T-helper 22 cell (primary cell): Measurements from ENCODE around the gene ULK4.

Experiments used
- DNase-seq: peaks from one replicate; pipeline ENCODE4 v3.0.0-alpha.2; 2020; ENCODE audit warnings: low read depth

Gene ULK4

DNA sequence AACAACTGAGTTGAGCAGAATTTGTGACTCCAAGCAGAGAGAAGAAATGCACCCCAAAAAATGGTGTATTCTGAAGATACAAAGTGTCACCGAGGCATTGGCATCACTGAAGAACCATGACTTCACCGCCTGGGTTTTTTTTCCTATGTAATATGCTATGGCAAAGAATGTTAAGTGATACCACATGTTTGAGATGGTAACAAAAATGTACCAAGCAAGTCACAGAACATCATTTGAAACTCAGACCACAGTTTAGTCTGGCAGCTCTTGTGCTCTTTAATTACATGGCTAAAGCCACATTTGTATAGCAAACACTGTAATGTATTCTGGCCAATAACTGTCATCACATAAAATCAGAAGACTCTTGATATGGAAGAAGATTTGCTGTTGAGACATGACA is 323.5 kb downstream of the ULK4 start:
- DNase-seq, result no peak

DNA sequence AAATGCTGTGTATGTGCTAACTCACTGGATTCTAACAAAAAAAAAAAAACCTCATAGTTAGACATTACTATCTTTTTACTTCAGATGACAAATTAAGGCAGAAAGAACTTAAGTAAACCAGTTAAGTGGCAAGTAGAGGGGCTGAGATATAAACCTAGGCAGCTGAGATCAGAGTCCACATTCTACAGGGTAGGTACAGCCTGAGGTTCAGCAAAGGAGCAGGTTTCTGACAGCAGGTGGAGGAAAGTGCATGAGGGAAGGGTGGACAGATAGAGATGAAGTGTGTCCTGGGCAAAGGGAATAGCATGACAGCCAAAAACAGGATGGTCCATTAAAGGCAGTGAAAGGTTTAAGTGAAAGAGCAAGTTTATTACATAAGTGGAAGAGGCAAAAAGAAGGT is 329.2 kb downstream of the ULK4 start:
- DNase-seq, result no peak

DNA sequence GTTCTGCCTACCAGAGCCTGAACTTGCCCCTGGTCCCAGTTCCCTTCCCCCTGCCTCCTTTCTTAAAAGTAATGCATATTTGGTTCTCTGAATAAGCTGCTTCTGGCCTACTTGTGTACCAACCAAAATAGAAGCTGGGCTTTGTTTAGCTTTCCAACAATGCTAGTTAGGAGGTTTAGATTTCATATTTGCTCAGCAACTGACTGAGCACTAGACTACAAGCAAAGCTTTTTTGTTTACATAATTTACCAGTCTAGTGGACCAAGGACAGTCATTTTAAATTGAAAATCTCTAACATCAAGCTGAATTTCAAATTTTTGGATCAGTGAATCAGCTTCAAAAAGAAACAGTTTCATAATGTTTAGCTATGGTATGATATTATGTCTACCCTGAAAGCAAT is 331.2 kb downstream of the ULK4 start:
- no peak for DNase-seq

DNA sequence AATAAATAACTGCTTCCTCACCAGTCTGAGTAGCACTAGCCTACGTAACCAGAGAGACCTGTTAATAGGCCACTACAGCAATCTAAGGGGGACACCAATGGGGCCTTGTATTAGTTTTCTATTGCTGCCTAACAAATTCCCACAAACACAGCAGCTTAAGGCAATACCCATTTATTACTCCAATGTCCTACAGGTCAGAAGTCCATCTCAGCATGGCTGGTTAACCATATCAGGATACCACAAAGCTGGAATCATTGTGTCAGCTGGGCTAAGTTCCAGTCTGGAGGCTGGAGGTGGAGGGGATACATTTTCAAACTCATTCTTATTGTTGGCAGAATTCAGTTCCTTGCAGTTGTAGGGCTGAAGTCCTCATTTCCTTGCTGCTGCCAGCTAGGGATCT is 331.9 kb downstream of the ULK4 start:
- DNase-seq, result no peak

DNA sequence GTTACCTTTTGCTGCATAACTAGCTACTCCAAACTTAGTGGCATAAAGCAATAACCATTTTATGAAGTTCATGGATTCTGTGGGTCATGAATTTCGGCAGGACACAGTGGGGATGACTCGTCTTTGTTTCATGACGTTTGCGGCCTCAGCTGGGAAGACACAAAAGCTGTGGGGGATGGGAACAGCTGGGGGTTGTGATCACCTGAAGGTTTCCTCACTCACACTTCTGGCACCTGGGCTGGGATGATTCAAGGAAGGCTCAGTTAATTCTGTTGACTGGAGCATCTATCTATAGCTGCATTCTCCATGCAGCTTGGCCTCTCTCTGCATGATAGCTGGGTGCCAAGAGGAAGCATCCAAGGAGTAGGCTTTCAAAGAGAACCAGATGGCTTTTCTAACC is 332.8 kb downstream of the ULK4 start:
- DNase-seq, result no peak

DNA sequence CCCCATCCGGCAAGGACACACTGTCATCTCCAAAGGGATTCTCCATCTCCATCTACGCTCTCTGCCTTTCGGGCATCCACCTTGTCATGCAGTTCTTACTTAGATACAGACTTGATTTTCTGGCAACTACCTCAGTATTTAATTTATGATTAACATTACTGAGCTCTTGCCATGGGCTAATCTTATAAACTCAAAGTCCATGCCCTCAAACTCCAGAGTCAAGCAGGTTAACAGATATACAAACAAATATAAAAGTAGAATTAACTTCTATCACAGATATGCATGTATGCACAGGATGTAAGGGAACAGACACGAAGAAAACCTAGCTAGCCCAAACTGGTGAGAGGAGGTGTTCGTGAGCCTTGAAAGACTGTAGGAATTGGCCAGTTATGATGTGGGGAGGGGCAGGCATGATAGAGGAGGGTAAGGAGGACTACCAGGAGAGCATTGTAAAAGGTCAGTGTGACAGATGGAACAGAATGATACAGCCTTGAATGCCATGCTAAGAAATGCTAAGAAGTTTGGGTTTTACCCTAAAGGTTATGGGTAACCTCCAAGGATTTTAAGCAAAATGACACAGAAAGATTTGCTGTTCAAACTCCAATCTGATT is 334.3 kb downstream of the ULK4 start:
- DNase-seq, result no peak

DNA sequence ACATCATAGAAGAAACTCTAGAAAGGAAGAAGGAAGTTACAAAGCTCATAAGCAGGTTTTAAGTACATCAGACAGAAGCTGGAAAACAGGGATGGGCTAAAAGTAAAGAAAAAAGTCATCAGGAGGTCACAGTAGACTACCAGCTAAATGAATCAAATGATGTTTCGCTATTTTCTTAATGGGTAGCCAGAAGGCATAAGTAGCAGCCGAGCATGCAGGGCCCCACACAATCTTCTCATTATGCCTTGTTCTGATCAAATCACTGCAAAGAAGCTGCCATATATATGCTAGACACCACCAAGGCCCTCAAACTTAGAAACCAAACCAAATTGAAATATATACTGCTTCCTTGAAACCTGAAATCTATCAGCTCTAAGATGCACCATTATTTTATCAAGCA is 349.1 kb downstream of the ULK4 start:
- DNase-seq, result no peak

DNA sequence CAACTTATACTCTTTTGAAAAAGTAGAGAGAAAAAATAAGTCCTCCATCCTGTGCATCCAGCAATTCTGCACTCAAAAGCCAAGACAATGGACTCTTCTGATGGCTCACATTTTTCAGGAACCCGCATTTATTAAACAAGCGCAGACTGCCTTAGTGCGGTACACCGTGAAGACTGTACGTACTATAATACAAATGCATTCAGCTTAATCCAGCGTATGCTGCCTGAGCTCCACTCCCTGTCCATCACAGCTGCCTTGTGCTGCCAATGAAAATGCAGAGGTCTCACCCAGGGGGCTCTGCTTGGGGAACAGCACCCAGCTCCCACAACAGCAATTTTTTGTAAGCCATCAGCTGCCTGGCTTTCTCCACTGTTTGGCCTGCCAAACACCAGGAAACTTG is 350.9 kb downstream of the ULK4 start:
- no peak for DNase-seq

DNA sequence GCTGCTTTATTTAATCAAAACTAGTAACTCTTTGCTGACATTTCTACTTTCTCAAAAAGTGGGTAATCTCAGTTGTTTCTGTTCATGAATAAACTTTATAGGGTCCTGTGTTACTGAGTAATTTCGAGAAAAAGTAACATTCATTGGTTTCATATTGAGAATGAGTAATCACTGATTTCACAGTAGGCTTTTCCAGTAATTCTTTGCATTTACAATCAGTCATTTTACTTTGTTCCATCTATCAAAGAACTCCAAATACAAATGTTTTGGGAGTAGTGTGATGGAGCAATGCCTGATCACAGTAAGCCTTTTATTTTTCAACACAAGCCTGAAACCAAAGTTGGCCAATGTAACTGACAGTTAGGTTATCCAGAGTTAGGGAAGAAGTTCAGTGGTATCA is 353.6 kb downstream of the ULK4 start:
- DNase-seq, result no peak

DNA sequence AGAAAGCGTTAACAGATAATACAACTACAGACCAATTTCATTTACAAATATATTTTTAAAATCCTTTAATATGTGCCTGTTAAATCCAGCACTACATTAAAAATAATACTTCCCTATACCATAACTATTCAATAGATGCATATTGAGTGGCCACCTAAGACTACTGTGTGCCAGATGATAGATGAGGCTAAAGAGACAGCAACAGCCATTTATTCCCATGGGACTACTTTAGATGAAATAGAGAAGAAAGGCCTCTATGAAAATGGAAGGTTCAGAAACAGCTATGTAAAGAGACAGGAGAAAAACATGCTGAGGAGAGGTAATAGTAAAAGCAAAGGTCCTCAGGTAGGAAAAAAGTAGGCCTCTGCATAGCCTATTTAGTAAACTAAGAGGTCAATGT is 358.1 kb downstream of the ULK4 start:
- DNase-seq, result no peak

DNA sequence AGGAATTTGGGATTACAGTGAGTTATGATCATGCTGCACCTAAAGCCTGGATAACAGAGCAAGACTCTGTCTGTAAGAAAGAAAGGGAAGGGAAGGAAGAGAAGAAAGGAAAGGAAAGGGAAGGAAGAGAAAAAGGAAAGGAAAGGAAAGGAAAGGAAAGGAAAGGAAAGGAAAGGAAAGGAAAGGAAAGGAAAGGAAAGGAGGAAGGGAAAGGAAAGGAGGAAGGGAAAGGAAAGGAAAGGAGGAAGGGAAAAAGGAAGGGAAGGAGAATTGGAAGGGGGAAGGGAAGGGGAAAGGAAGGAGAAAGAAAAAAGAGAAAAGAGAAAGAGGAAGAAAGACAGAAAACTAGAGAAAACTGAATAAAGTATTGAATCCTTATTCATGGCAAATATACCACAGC is 359.8 kb downstream of the ULK4 start:
- DNase-seq, result no peak

DNA sequence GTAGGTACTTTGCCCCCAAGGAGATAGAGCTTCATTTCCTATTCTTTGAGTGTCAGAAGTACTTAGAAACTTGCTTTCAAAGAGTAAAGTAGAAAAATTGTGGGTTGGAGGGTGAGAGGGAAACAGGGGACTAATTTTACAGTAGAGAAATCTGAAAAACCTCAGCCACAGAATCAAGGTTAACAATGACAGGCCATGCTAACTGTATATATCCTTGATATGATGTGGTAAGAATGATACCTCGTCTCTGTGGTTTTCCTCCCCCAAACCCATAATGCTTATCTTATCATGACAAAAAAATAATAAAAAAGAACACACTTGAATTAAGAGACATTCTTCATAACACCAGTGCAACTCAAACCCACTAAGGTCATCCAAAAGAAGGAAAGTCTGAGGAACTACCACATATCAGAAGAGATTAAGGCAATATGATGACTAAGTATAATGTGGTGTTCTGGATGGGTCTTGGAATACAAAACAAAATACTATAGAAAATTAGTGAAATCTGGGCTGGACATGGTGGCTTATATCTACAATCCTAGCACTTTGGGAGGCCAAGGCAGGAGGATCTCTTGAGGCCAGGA is 360.4 kb downstream of the ULK4 start:
- no peak for DNase-seq

DNA sequence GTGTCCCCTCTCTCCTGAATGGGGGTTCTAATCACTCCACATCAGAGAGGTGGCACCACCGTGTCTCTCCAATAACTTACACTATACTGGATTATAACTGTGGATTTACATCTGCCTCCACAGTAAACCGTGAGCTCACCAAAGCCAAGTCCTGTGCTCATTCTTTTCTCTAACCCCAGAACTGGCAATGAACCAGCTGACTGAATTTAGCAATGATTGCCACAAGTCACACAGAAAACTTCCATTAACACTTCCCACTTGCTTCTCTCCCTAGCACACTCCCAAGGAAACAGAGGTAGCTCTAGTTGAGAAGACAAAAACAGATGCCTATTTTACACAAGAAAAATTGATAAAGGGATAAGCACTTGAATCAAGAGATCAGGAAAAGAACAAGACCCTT is 361.3 kb downstream of the ULK4 start:
- DNase-seq, result no peak

DNA sequence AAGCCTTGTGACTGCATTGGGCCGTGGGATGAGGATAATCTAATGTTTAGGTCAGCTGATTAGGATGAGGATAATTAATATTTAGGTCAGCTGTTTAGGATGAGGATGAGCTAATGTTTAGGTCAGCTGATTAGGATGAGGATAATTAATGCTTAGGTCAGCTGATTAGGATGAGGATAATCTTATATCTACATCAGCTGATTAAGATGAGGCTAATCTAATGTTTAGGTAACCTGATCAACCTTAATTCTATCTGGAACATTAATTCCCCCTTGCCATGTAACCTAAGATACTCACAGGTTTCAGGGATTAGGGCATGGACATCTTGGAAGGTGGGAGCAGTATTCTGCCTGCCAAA is 362.8 kb downstream of the ULK4 start:
- no peak for DNase-seq

DNA sequence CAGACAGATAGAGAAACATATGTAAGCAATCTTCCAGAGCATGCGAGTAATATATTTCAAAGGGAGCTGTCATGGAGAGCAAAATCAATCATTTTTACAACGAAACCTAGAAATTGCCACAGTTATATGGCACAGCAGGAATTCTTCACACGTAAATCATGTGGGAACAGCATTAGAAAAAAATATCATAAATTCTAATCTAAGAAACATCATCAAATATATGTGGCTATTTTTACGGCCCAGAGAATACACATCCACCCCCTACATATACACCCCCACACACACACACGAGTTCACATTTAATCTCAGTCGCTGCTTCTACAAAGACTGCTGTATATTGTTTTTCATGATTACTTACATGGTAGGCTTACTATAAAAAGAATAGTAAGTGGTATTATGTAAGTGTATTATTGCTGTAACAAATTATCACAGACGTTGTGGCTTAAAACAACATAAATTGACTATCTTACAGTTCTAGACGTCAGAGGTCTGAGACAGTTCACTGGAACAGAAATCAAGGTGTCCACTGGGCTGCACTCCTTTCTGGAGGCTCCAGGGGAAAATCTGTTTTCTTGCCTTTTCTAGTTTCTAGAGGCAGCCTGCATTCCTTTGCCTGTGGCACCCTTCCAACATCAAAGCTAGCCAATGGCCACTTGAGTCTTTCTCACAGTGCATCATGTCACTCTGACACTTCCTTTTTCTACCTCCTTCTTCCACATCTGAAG is 363.3 kb downstream of the ULK4 start:
- no peak for DNase-seq

DNA sequence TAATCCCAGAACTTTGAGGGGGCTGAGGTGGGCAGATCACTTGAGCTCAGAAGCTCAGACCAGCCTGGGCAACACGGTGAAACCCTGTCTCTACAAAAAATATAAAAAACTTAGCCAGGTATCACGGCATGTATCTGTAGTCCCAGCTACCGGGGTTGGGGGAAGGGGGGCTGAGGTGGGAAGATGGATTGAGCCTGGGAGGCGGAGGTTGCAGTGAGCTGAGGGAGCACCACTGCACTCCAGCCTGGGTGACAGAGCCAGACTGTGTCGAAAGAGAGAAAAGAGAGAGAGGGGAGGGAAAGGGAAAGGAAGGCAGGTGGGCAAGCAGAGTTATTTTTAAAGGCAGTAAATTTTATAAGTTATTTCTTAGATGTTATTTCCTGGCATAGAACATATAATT is 368.1 kb downstream of the ULK4 start:
- no peak for DNase-seq

DNA sequence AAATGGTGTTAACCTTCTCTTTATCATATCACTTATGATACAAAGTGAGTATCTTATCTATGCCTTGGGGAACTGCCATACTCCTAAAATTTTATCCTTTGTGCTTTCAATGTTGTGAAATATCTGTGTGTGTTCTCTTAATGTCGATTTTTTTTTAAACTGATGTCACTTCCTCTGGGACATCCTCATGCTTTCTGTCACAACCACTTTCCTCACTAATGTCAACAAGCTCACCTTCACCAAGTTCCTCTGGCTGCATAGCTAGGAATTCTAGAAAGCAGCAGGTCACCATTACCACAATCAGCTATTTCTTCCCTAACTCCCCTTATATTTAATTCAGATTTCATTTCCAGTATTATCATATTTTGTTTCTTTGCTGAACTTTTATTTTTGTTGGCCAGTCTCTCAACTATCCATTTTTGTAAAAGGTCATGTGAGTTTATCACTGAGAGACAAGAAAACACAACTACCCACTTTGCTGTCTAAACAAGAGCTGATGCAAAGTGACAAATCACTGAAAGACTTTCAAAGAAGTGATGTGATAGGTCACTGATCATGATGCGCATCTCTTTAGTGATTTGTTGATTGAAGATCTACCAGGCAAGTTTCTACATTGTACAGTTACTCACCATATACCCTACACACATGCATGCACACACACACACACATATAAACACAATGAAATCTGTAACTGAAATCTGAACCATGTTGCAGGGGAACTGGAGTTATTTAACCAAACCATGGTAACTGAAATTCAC is 369.0 kb downstream of the ULK4 start:
- DNase-seq, result no peak

DNA sequence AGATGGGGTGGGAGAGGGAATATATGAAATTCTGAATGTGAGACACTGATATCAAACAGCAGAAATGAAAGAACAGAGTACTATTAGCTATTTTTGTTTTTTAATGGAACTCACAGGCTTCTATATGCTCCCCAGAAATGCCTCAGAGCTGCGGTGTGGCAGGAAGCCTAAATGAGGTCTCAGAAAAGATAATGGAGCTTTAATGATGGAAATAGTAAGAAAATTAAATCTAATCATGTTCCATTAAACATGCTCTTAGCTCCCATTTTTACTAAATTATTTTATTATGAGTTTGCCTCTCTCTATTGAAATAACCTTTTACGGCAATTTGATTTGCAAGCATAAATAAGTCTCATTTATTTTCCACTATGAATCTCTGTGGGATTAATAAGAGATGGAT is 378.9 kb downstream of the ULK4 start:
- DNase-seq, result no peak

DNA sequence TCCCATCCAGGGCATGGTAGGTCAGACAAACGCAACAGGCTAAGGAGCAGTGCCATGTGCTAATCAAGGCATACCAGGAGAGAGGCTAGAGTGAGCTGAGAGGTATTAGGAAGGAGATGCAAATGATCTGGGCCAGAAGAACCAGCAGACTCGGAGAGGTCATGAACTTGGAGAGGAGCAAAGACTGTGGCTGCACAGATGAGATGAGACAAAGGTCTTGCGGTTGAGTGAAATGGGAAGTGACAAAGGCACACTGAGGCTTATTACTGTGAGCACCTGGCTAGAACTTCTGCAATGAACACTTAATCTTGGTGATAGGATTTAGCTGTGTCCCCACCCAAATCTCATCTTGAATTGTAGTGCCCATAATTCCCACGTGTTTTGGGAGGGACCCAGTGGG is 380.2 kb downstream of the ULK4 start:
- DNase-seq, result no peak

DNA sequence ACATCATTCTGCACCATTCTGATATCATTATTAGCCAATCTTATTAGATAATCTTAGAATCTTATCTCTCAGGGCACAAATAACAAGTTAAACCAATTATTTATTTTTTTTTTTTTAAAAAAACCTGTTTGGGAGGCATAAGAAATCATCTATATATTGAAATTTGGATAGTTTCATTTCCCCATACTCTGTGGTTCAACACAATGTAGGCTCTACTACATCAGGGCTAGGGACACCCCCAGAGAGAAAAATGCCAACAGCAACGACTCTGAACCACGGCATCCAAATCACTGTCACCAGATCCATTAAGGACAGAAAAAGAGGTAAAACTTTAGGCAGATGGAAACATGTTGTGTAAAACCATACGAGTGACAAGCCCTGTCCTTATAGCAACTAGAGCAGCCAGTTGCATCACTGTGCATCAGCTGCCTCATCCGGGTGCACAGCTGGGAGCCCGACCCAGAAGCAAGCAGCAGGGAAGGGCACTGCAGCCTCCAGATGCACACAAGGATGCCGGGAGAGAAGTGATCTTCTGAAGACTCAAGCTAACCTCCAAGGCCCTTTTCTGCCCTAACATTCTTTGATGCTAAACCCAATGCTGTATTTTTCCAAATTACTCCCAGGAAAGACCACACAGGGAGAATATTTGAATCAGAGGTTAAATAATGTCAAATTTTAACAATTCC is 381.5 kb downstream of the ULK4 start:
- no peak for DNase-seq

DNA sequence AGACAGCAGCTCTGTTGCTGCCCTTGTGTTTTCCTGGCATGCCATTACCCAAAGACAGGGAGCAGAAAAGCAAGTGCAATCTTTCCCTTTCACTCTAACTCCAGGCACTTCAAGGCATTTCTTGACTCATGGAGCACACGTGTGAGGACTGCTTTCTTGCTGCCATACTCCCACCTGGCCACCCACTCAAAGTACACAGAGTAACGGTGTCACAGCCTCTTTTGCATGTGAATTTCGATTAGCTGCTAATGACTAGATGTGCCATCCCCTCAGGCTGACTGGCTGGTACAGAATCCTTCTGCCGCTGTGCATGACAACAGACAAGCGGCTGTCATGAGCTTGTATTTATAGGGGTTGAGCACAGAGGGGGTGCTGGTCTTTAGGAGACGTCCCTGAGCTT is 382.0 kb downstream of the ULK4 start:
- DNase-seq, result no peak

DNA sequence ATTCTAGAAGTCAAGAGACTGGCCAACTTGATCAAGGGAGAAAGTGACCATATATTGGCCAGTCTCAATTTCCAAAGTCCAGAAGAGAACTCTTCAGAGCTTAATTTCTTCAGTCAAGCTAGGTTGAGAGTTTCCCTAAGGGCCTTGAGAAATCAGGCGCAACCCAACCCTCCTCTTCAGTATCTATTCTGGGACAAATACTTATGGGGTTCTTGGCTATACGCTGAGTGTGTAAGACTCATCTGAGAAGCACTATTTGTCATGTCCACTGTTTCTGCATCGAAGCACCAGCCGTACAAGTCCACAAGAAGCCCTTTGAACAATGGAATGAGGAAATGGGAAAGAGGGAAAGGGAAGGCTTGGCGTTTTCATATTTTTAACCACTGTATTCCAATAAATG is 383.1 kb downstream of the ULK4 start:
- DNase-seq, result no peak

DNA sequence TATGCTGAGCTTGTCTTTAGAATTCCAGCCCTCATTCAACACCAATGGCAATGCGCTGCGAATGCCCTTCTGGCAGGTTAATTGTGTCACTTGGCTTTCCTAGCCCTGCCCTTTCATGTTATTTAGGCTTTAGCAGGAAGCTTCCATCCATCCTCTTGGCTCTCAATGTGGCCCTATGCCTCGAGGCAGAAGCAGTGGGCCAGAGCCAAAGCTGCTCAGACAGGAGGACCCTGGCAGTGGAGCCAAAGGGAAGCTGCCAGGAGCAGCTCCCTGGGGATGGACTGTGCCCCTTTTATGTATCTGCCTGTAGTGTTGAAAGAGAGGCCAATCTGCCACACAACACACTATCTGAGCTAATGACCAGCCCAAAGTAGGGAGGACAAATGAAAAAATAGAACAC is 386.2 kb downstream of the ULK4 start:
- DNase-seq, result no peak
